ENCODE measurements around the gene MAML1. TPM values are rescaled to one million over a fixed set of nuclear protein-coding genes. Genes with fewer than 3 reads are reported as not detected.

The MAML1 gene
- polyA plus RNA-seq, 1 of the 3 experiments (the other 2 are of a cell fraction), result 8.1 TPM

DNA sequence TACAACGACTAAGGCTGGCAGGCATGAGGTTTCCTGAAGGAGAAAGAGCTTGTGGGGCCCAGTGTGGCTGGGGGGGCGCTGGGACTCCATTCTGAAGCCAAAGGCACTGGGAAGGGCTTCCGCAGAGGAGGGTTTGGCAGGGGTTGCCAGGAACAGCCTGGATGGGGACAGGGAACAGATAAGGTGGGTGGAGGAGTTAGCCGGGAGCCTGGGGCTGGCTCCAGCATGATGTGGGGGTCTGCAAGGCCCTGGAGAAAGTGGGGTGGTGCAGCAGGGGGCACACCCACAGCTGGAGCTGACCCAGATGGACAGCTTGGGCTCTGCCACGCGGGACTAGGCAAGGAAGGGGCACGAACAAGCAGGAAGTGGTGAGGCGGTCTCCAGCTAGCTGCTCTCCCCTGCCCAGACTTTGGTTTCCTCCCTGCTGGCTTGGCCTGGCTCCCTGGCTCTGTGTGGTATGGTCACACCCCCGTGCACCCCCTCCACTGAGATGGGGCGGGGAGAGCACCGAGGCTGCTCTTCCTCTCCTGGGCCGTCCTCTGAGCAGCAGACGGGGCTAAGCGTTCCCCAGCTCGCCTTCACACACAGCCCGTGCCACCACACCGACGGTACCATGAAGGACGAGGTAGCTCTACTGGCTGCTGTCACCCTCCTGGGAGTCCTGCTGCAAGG is 61.0 kb downstream of the MAML1 start, which contains the start of gene LTC4S:
Gene LTC4S, plus strand, starts transcription at position 519 of the 672 bp plus-strand sequence. Its CDS starts 95 bp downstream, at position 614.
- Histone ChIP-seq H3K79me2 (ENCODE audit: insufficient read depth) (no peaks in the 10 kb centered on the region), H3K4me1 (ENCODE audit: control insufficient read depth in 1 of 2, insufficient read depth in 2 of 2, low read depth in 1 of 2, low read length in 1 of 2) (peaks cover 0 to 14% of the 10 kb centered on the region in 2 experiments; a peak in 1 of 4 replicates), H3K9me3 (no peaks in the 10 kb centered on the region), H3K9ac (no peak within 1 kb of the TSS), H3K9me2 (no peaks in the 10 kb centered on the region), H3K4me3 (ENCODE audit: low read depth in 2 of 2, low read length in 1 of 2) (no peak within 1 kb of the TSS), H3K27ac (ENCODE audit: low read depth in 2 of 2, low read length in 1 of 2) (no peak within 1 kb of the TSS), H2AFZ (ENCODE audit: low read depth) (no peak within 1 kb of the TSS), H4K20me1 (ENCODE audit: insufficient read depth) (no peaks in the 10 kb centered on the region), H3K4me2 (no peak within 1 kb of the TSS), H3K36me3 (replicated peaks in 1 of 2; ENCODE audit: control insufficient read depth in 1 of 2, insufficient read depth in 2 of 2, low read length in 1 of 2) (peaks cover 0 to 12% of the 10 kb centered on the region in 2 experiments), H3F3A (replicated peaks; ENCODE audit: insufficient read depth) (peaks cover 4% of the 10 kb centered on the region), H3K27me3 (ENCODE audit: insufficient read depth) (no peaks in the 10 kb centered on the region)
- TF ChIP-seq TCF12 (IDR thresholded peaks at IDR 0.05), result no peak
- POLR2A ChIA-PET, result interaction anchor here (0.9 kb wide), 1 partner anchor 31 kb away, joined by 3 read pairs; no protein-coding TSS in a partner anchor
- DNase-seq, result no peak
- CTCF ChIA-PET, result interaction anchor here (0.6 to 8.3 kb wide), 5 partner anchors 10 to 182 kb away, joined by 3 to 67 read pairs (median 3); no protein-coding TSS in a partner anchor
- WGBS (ENCODE audit: low lambda C conversion rate), result 88% methylated on average over 18 of the region's 19 CpGs

DNA sequence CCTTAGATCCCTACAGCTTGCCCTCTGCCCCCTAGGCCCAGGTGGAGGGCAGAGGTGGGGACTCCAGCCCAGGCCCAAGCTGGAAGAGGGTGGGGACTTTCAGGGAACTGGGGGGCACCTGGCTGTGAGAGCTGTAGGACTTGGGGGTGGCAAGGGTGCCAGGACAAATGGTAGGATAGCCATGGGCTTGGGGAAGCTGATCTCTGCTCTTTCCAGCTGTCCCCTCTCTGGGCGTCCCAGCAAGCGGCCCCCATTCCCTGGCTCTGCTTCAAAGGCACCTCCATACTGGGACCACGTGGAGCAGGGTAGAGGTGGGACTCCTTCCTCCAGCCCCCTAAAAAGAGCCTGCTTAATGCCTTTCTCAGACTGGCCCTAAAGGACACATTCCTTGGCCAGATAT is 61.5 kb downstream of the MAML1 start:
- Histone ChIP-seq H2AFZ (ENCODE audit: low read depth) (no peak overlapping the region), H3K9ac (no peak overlapping the region), H3K9me3 (no peaks in the 10 kb centered on the region), H3K4me3 (ENCODE audit: low read depth in 2 of 2, low read length in 1 of 2) (no peak overlapping the region), H4K20me1 (ENCODE audit: insufficient read depth) (no peaks in the 10 kb centered on the region), H3K36me3 (replicated peaks in 1 of 2; ENCODE audit: control insufficient read depth in 1 of 2, insufficient read depth in 2 of 2, low read length in 1 of 2) (peaks cover 0 to 18% of the 10 kb centered on the region in 2 experiments), H3K4me1 (ENCODE audit: control insufficient read depth in 1 of 2, insufficient read depth in 2 of 2, low read depth in 1 of 2, low read length in 1 of 2) (peaks cover 0 to 14% of the 10 kb centered on the region in 2 experiments; a peak in 1 of 4 replicates), H3F3A (replicated peaks; ENCODE audit: insufficient read depth) (peaks cover 4% of the 10 kb centered on the region), H3K4me2 (no peak overlapping the region), H3K79me2 (ENCODE audit: insufficient read depth) (no peaks in the 10 kb centered on the region), H3K27ac (ENCODE audit: low read depth in 2 of 2, low read length in 1 of 2) (no peak overlapping the region), H3K27me3 (ENCODE audit: insufficient read depth) (no peaks in the 10 kb centered on the region), H3K9me2 (no peaks in the 10 kb centered on the region)
- no peak for DNase-seq
- ChIA-PET CTCF (interaction anchor here (0.6 to 8.3 kb wide), 5 partner anchors 11 to 181 kb away, joined by 3 to 67 read pairs (median 3); no protein-coding TSS in a partner anchor), POLR2A (interaction anchor here (0.9 kb wide), 1 partner anchor 31 kb away, joined by 3 read pairs; no protein-coding TSS in a partner anchor)
- WGBS (ENCODE audit: low lambda C conversion rate), result 100% methylated on average over 3 of the region's 3 CpGs
- TF ChIP-seq NFIC (IDR thresholded peaks at IDR 0.05; ENCODE audit: borderline replicate concordance), result no peak

DNA sequence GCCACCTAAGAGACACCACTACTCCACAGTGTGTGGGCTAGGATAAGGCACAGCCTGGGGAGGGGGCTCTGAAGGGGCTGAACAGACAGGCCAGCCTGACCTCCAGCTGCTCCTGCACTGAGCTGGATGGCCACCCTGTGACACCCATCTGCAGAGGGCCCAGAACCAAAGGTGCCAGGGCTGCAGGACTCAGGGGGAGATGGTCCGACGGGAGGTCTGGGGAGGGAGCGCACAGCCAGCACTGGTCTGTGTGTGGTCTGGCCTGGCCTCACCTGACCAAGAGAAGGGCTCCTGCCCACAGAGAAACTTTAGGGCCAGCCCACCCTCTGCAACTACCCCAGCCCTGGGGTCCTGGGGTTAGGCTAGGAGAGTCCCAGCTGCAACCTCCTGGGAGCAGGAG is 62.0 kb downstream of the MAML1 start:
- H4K20me1 ChIP-seq (ENCODE audit: insufficient read depth), result no peaks in the 10 kb centered on the region
- no CpG with 5 or more reads among the region's 3 CpGs for WGBS (ENCODE audit: low lambda C conversion rate)
- CTCF ChIA-PET, result interaction anchor here (1.1 to 8.3 kb wide), 4 partner anchors 11 to 31 kb away, joined by 3 to 67 read pairs (median 14); partner anchors contain the start of gene MGAT4B
- H3K79me2 ChIP-seq (ENCODE audit: insufficient read depth), result no peaks in the 10 kb centered on the region
- H3K27me3 ChIP-seq (ENCODE audit: insufficient read depth), result no peaks in the 10 kb centered on the region
- H3K4me2 ChIP-seq, result no peak overlapping the region
- no peaks in the 10 kb centered on the region for H3K9me3 ChIP-seq
- no peak overlapping the region for H3K4me3 ChIP-seq (ENCODE audit: low read depth in 2 of 2, low read length in 1 of 2)
- H3K27ac ChIP-seq (ENCODE audit: low read depth in 2 of 2, low read length in 1 of 2), result no peak overlapping the region
- TF ChIP-seq RCOR1 (IDR thresholded peaks at IDR 0.05; ENCODE audit: low read length) (no peak), JUND (IDR thresholded peaks at IDR 0.05) (no peak), RAD21 (IDR thresholded peaks at IDR 0.05; ENCODE audit: low read length) (no peak), NFIC (IDR thresholded peaks at IDR 0.05; ENCODE audit: borderline replicate concordance) (no peak), RXRA (IDR thresholded peaks at IDR 0.05; ENCODE audit: borderline replicate concordance, low read depth) (no peak), RFX5 (IDR thresholded peaks at IDR 0.05; ENCODE audit: low read length) (no peak), TAF1 (IDR thresholded peaks at IDR 0.05; ENCODE audit: borderline replicate concordance, low read depth, low read length) (no peak), POLR2AphosphoS5 (IDR thresholded peaks at IDR 0.05; ENCODE audit: low read depth, low read length) (no peak), MXI1 (IDR thresholded peaks at IDR 0.05; ENCODE audit: low read depth, low read length) (no peak), FOXM1 (IDR thresholded peaks at IDR 0.05; ENCODE audit: low read depth) (no peak), CHD2 (IDR thresholded peaks at IDR 0.05; ENCODE audit: low read length, partially characterized antibody) (no peak)
- H3K36me3 ChIP-seq (replicated peaks in 1 of 2; ENCODE audit: control insufficient read depth in 1 of 2, insufficient read depth in 2 of 2, low read length in 1 of 2), result peaks cover 0 to 22% of the 10 kb centered on the region in 2 experiments
- no peaks in the 10 kb centered on the region for H3K9me2 ChIP-seq
- no peak for DNase-seq
- no peak overlapping the region for H3K9ac ChIP-seq
- POLR2A ChIA-PET, result interaction anchor here (0.9 kb wide), 1 partner anchor 32 kb away, joined by 3 read pairs; no protein-coding TSS in a partner anchor
- no peak overlapping the region for H2AFZ ChIP-seq (ENCODE audit: low read depth)
- peaks cover 0 to 14% of the 10 kb centered on the region in 2 experiments; a peak in 1 of 4 replicates for H3K4me1 ChIP-seq (ENCODE audit: control insufficient read depth in 1 of 2, insufficient read depth in 2 of 2, low read depth in 1 of 2, low read length in 1 of 2)
- H3F3A ChIP-seq (replicated peaks; ENCODE audit: insufficient read depth), result peaks cover 4% of the 10 kb centered on the region

Measured in SK-N-SH (cell line).